HG03095 (cell line): ENCODE results near the gene LRRC1.

Experiments
- ATAC-seq: cut with Tn5 transposase; IDR thresholded peaks from one replicate; pipeline ENCODE4 v1.9.1; 2021; ENCODE audit warnings: moderate library complexity; ENCODE audit not compliant: unreplicated experiment

The LRRC1 gene

DNA sequence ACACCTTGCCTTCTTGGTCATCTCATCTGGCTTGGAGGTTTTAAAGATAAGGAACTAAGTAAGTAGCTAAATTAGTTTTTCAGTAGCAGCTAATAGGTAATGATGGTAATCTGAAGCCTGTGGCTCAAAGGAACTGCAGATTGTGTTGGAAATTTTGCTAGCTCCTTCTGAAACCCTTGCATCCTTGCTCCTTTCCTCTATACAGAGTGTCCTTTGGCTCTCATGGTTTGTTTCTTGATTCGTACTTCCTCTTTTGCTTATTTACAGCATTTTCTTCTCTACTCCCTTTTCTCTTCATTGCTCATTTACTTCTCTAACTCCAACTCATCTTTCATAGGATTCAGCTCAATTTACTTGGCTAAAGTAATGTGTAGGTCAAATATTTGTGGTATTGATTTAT is 19.0 kb downstream of the LRRC1 start:
- no peak for ATAC-seq

GRCh38 chr6:53814353-53814752 is 19.5 kb downstream of the LRRC1 start:
- ATAC-seq: no peak

DNA sequence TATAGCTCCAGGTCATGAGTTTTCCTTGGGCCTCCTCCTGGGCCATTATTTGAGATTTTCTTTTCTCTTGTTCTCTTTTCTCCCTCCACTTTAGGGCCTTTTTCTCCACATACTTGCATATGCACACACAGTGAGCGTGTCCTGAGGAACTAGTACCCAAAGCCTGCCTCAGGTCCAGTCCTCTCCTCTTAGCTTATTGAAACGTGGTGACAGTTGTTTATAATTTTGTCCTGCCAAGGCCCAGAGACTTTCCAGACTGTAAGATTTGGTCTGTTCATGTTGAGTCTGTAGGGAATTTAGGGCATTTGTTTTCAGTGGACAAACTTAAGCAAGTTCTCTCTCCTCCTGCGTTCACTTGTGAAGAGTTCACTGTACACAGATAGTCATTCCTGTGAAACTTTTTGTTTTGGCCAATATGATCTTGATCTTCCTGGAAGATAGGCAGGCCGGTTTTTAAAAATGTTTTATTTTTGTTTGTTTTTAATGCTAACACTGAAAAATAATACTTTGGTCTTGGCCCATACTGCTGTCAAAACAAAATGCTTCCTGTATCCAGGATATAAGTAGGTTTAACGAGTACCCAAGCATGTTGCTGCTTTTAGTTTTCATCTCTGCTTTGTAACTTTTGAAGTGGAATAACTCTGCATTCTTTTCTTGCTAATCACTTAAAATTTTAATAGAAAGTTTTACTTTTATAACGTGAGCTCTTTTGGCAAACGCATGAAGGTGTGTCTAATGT is 20.7 kb downstream of the LRRC1 start:
- no peak for ATAC-seq

DNA sequence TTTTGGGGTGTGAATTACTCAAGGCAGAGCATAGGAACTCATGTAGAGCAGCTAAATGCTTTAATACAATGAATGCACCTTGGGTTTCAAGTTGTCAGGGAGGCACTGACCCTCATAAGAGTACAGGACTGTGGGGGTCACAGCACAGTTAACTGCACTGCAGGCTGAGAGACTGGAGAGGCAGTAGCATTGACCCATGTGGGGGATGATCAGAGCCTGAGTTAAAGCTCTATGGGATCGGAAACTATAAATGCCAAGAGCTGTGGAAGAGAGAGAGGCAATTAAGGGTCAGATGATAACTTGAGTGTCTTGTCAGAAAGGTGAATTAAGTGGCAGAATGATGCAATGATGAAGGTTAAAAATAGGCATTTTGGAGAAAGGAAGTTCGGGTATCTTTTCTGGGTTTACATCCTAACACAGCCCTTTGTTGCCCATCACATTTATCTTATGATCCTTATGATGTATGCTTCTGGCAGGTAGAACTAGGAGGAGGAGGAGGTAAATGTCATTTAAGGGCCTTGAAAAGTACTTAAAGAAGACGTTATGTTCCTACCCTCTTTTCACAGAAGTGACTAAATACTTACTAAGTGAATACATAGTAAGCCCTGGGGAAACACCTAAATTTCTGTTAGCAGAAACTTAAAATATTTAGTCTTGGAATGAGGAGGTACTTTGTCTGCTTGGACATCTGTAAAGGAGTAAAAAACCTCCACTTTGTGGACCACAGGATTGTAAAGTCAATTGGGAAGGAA is 24.2 kb downstream of the LRRC1 start:
- ATAC-seq: no peak

DNA sequence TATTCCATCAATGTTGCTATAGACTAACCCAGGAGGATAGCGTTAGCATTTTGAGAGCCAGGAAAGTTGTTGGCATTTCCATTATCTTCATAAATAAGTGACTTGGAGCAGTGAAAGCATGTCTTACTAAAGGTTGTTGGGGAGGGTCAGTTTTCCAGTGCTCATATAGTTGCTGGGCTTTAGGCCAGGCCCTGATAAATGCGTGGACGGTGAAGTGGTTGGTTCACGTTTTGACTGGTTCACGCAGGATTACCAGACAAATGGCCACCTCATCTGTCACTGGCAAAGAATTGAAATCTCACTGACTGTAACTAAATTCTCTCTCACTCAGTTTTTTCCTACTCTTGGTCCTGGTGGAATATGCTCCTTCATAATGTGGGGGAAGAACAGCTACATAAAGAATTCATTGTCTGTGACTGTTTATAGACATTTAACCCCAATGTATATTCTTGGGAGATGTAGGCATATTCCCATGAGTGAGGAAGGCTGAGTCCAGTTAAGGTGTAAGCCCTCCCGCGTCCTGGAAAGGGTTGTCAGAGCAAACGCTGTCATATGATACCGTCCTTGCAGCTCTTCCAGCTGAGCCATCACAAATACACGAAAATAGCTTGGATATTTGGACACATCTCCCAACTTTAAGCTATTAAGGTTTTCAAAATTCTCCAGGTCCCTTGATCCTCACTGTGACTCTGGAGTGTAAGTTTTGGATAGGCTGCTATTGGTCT is 27.8 kb downstream of the LRRC1 start:
- no peak for ATAC-seq

DNA sequence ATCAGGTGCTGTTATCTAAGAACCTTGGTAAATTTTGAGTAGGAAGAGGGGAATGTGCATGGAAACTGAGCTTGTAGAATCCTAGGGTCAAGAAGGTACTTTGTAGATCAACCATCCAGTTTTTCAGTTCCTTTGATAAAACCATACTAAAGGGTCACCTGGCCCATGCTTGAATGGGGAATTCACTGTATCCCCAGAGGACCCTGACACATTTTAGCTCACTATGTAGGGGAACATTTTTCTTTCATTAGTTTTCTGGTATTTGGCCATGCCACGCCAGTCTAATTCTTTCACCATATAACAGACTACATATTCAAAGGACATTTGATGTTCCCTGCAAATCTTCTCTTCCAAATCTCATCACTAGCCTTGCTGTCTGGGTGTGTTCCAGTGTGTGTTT is 29.9 kb downstream of the LRRC1 start:
- no peak for ATAC-seq

DNA sequence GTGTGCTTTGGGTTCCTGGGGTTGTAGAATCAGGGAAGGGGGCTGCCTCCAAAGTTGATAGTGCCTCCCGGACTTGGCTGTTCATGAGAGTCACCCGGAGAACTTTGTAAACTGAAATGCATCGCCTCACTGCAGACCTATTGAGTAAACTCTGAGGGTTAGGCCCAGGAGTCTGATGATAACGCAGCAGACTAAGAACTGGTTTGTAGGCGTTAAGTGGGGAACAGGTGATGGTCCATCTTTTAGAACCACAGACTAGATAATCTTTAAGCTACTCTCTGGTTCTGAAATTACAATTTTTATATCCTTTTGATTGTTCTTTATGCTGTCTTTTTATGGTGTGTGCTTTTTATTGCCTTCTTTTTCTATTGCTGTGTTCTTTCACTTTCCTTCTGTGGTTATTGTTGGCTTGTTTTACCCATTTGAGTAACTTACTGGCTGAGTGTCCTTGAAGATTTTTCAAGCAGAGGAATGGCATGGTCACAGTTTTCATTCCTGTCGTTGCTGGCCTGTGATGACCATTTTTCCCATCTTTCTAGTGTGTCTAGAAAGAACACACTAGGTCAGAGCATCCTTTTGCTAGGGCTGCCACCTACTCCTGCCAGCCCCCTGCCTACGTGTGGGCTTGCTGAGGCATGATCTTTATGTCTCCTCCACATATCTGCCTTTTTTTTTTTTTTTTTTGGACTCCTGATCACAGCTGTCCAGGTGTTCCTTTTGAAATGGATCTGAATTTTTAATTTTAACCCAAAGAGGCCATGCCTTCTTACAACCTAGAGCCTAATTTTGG is 30.9 kb downstream of the LRRC1 start:
- no peak for ATAC-seq

DNA sequence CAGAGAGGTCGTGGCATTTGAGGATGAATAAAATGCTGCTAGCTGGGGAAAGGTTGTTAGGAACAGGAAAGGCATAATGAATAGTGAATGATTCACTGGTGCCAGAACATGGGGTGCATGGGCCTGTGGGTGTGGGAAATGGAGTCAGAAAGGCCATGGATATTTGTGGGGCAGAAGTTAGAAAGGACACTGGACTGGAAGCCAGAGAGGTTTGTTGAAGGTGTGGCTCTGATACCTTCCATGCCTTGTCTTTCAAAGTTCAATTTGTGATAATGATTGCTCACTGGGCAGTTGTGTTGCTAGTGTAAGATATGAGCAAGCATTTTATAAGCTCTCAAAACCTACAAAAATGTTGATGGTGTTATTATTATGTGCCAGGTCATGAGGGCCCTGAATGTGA is 32.7 kb downstream of the LRRC1 start:
- ATAC-seq: no peak

DNA sequence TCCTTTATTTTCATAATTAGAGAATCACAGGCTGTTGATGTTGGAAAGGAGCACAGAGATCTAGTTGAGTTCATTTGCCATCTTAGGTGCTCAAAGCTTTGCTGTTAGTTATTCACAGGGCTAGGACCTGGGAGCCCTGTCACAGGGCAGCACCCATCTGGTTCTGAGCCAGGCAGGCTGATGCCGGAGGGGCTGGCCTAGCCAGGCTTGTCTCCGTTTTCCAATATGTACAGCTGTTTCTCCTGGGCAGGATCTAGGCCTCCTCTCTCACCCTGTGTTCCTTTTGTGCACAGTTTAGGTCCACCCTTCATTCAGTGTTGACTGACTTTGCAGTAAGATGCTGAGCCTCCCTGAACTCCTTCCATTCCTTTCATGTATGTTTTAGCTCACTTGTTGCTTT is 33.4 kb downstream of the LRRC1 start:
- no peak for ATAC-seq

- no peak for ATAC-seq
Observed at GRCh38 chr6:53828966-53829697, 34.3 kb downstream of the LRRC1 start.

GRCh38 chr6:53829698-53830221 is 35.0 kb downstream of the LRRC1 start:
- ATAC-seq: no peak

DNA sequence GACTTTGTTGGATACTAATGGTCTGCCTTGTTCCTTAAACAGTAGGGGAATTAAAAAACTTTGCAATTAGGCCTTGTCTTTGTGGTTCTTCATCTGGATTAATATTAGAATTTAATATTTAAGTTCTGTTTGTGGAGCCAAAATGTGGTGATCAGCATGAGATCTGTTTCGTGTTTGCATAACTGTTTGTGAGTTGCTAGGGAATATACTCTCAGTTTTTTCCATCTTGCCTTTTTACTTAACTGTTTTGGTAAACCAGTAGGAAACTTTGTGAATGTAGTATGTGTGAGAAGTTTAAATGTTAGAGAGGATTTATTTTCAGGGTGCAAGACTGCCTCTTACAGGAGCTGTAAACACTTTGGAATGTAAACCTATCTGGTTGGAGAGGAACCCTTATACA is 35.6 kb downstream of the LRRC1 start:
- no peak for ATAC-seq

GRCh38 chr6:53831081-53831869 is 36.5 kb downstream of the LRRC1 start:
- ATAC-seq: no peak

DNA sequence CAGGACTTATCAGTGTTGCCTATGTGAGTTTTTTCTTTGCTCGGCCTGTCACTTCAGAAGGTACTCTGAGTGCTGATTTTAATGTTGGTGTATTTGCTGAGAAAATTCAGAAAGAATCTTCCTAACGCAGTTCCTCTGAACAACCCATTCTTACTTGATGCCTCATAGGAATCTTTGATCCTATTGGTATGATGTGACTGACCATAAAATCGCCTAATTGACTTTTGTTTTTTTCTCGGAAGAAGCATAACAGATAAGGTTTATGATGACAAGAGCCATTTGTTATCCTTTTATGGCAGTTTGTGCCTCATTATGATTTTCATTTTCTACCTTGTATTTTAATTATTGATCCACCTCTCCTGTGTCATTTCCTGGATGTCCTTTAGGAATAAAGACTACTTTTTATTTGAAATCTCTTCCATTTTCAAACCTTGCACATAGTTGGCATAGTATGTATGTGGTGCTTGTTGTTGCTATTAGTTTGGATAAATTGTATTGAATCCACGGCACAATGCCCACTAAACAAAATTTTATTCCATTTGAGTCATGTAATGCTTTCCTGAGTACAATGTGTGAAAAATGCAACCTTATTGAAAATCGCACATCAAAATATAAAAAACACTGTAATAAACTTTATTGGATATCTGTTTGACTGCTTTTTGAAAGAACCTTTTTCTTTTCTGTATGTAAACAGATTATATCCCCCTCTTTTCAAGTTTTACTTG is 37.3 kb downstream of the LRRC1 start:
- no peak for ATAC-seq

GRCh38 chr6:53833155-53833554 is 38.4 kb downstream of the LRRC1 start:
- ATAC-seq: no peak

DNA sequence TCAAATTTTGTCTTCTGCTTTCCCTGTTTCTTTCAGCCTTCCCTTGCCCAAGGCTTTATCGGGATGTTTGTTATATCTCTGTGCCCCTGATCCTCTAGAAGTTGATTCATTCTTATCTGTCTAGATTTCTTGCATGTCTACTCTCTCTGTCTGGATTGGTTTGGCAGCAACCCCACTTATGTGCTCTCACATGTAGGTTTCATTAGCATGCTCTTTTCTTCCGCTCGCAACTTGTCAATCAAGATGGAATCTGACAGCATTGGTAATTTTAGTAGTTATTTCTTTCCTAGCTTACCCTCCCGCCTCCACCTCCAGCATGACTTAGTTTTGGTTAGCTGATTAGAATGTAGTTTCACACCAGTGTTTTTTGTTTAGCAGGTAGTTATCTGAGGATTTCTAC is 39.3 kb downstream of the LRRC1 start:
- ATAC-seq: no peak

DNA sequence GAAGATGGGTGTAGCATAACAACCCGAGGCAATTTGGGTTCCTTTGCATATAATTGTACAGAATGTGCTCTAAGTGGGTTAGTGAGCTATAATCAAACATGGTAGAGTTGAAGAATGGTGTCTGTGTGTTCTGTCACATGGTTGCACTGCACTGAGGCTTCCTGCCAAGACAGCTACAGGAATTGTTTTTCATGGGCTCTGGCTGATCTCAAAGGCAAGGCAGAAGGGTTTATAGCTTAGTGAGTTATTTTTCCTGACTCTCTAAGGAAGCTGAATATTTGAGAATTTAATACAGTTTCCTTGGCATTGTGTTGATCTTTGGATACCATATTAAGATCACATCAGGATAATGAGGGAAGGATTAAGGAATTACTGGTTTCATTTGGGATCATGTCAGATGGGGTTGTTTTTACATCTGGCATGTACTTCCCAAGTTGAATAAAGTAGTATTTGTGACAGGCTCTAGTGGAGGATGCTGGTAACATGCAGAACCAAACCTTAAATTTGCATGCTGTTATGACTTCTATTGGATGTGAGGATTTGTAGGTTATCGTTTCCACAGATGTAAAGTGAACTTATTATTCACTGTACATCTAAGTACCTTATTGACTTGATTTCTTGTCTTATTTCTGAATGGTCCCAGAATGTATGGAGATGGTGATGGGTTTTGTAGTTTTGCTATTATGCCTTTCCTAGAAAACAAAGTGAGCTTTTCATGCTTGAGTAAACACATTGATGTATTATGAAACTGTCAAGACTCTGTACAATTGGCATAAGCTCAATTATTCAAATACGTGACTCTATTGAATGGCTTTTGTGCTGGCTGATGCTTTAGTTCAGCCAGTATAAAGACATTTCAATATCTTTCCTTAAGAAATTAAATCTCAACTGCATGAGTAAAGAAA is 43.3 kb downstream of the LRRC1 start:
- ATAC-seq: no peak

GRCh38 chr6:53840027-53840426 is 45.2 kb downstream of the LRRC1 start:
- no peak for ATAC-seq
